Endothelial cell of umbilical vein (primary cell): ENCODE data around the gene ZBTB33. TPM values are rescaled to one million over a fixed set of nuclear protein-coding genes. Genes with fewer than 3 reads are reported as not detected.

Experiments used
- BruUV-seq: library from RNA; stranded (reverse); fragments of 400-500 nt; replicated peaks from 2 replicates; lab custom pipeline; 2021; lab: Mats Ljungman, UMichigan
- CTCF ChIA-PET: fragments of 300-600, 350-600 bp; sonication (Branson Sonifier 250); formaldehyde crosslinking; loops from one replicate; lab custom pipeline; 2021; ENCODE audit warnings: antibody characterized with exemption, inconsistent platforms; lab: Charles Lee
- POLR2A ChIA-PET: fragments of 300-600, 350-600 bp; sonication (Branson Sonifier 250); formaldehyde crosslinking; loops from one replicate; lab custom pipeline; 2021; ENCODE audit warnings: antibody characterized with exemption, inconsistent platforms; lab: Charles Lee
- DNase-seq: peaks from one replicate; pipeline ENCODE4 v3.0.0-alpha.2; 2011; ENCODE audit warnings: low read depth, low spot score
- FAIRE-seq: peaks from 2 replicates; lab custom pipeline; 2011; peaks lifted over from hg19 to GRCh38; lab: Jason Lieb, UNC
- H2AFZ ChIP-seq: 2 replicates; pipeline ENCODE4 v1.6.0; 2012; ENCODE audit warnings: low read depth, low read length, control low read depth, inconsistent platforms
- H3K27ac ChIP-seq: 2 replicates; pipeline ENCODE4 v1.5.1; 2011; ENCODE audit warnings: low read depth, mild to moderate bottlenecking, control low read depth, low read length, moderate library complexity; ENCODE audit not compliant: insufficient read depth
- H3K27me3 ChIP-seq, 2 experiments: 2 replicates each; pipeline versions ENCODE4 v1.6.0 to v1.6.1; 2011; ENCODE audit warnings: low read length in 2 of 2, mixed read lengths in 1 of 2; ENCODE audit not compliant: control insufficient read depth in 2 of 2, insufficient read depth in 2 of 2
- H3K36me3 ChIP-seq, 2 experiments: 2 replicates in 1 of 2; 3 replicates in 1 of 2; pipeline ENCODE4 v1.5.1; 2011; ENCODE audit warnings: low read length in 2 of 2, mild to moderate bottlenecking in 1 of 2, moderate library complexity in 1 of 2; ENCODE audit not compliant: control insufficient read depth in 2 of 2, insufficient read depth in 2 of 2; ENCODE audit errors: extremely low read depth in 1 of 2
- H3K4me1 ChIP-seq: 3 replicates; pipeline ENCODE4 v1.5.1; 2011; ENCODE audit warnings: mild to moderate bottlenecking, low read length; ENCODE audit not compliant: control insufficient read depth, insufficient read depth; ENCODE audit errors: extremely low read depth
- H3K4me2 ChIP-seq: 2 replicates; pipeline ENCODE4 v1.6.1; 2011; ENCODE audit warnings: low read length, control low read depth, mixed read lengths; ENCODE audit not compliant: insufficient read depth
- H3K4me3 ChIP-seq, 3 experiments: fragments of 200-600 bp in 1 of 3; sonication (generic), shearing (Covaris generic) in 1 of 3; replicated peaks in 1 of 3; 2 replicates each; pipeline ENCODE4 v1.5.1; 2011 to 2016; ENCODE audit warnings: control low read depth in 3 of 3, low read length in 3 of 3, mild to moderate bottlenecking in 2 of 3, inconsistent platforms in 1 of 3, low read depth in 1 of 3, moderate library complexity in 1 of 3; ENCODE audit not compliant: insufficient read depth in 1 of 3
- H3K79me2 ChIP-seq: 2 replicates; pipeline ENCODE4 v1.6.0; 2012; ENCODE audit warnings: low read length, inconsistent platforms; ENCODE audit not compliant: control insufficient read depth, insufficient read depth
- H3K9ac ChIP-seq: replicated peaks from 2 replicates; pipeline ENCODE3; 2011; ENCODE audit warnings: low read length, control low read depth; ENCODE audit not compliant: insufficient read depth; ENCODE audit errors: extremely low read depth
- H3K9me1 ChIP-seq: replicated peaks from 3 replicates; pipeline ENCODE4 v1.6.0; 2011; ENCODE audit warnings: mild to moderate bottlenecking, low read length; ENCODE audit not compliant: control insufficient read depth, insufficient read depth; ENCODE audit errors: extremely low read depth
- H3K9me3 ChIP-seq: replicated peaks from 2 replicates; pipeline ENCODE4 v1.5.1; 2012; ENCODE audit warnings: low read length, inconsistent platforms; ENCODE audit not compliant: control insufficient read depth, insufficient read depth
- H4K20me1 ChIP-seq: replicated peaks from 2 replicates; pipeline ENCODE3; 2011; ENCODE audit warnings: mild to moderate bottlenecking, low read length; ENCODE audit not compliant: control insufficient read depth, insufficient read depth; ENCODE audit errors: extremely low read depth
- EZH2 ChIP-seq: IDR thresholded peaks from 2 replicates; pipeline ENCODE4 v1.6.1; 2012; ENCODE audit warnings: borderline replicate concordance, low read depth, mild to moderate bottlenecking, moderate library complexity, low read length, inconsistent platforms; ENCODE audit not compliant: severe bottlenecking
- FOS ChIP-seq: IDR thresholded peaks from 2 replicates; pipeline ENCODE4 v1.6.1; 2011; ENCODE audit warnings: mild to moderate bottlenecking, low read length, moderate library complexity, borderline replicate concordance; ENCODE audit not compliant: insufficient read depth
- GATA2 ChIP-seq: IDR thresholded peaks from 2 replicates; pipeline ENCODE4 v1.7.0; 2011; ENCODE audit warnings: low read depth, mild to moderate bottlenecking, moderate library complexity, mixed read lengths, low read length; ENCODE audit not compliant: insufficient read length, insufficient read depth
- JUN ChIP-seq: IDR thresholded peaks from 2 replicates; pipeline ENCODE4 v1.6.1; 2011; ENCODE audit warnings: borderline replicate concordance, low read depth; ENCODE audit not compliant: insufficient read length, insufficient read depth
- MYC ChIP-seq: IDR thresholded peaks from one replicate; pipeline ENCODE4 v1.6.1; 2011; ENCODE audit warnings: mild to moderate bottlenecking, low read depth, low read length
- POLR2A ChIP-seq: IDR thresholded peaks from 2 replicates; pipeline ENCODE4 v1.6.1; 2012; ENCODE audit warnings: low read depth, mild to moderate bottlenecking, control low read depth, low read length
- POLR2AphosphoS5 ChIP-seq: IDR thresholded peaks from 2 replicates; pipeline ENCODE4 v1.6.1; 2012; ENCODE audit warnings: low read depth, mild to moderate bottlenecking, control low read depth, low read length, moderate library complexity; ENCODE audit not compliant: insufficient read depth
- dilution Hi-C: fragments of 300-500 bp; cut with MboI; formaldehyde crosslinking; loops from one replicate; pipeline ENCODE4 v1.15.0; 2019; ENCODE audit warnings: low sequenced_read_pairs; ENCODE audit not compliant: extremely low pct_ligation_motif_present
- intact Hi-C: fragments of 100-400 bp; cut with micrococcal nuclease; formaldehyde crosslinking; loops from one replicate; pipeline ENCODE4 v1.10.0; 2022
- polyA plus RNA-seq, 4 experiments: library from polyadenylated mRNA; depleted of rRNA in 3 of 4; stranded (reverse) in 3 of 4; unstranded in 1 of 4; fragments of >200 nt; gene quantifications; 2 replicates each; pipeline versions ENCODE4 v1.2.1 to v1.2.3, GENCODE V29; 2011 to 2012; ENCODE audit warnings: missing spikeins in 1 of 4
- total RNA-seq: library from RNA; stranded (reverse); gene quantifications from 2 replicates; pipeline ENCODE4 v1.2.3, GENCODE V29; 2021
- TF ChIP-seq, protein P1 (sequence below), 2 donors: IDR thresholded peaks; 1 replicate in 1 of 2; 2 replicates in 1 of 2; pipeline ENCODE4 v1.5.1; 2011; ENCODE audit warnings: low read length in 2 of 2, mild to moderate bottlenecking in 2 of 2, moderate library complexity in 2 of 2, control low read depth in 1 of 2, inconsistent platforms in 1 of 2, low read depth in 1 of 2; ENCODE audit not compliant: insufficient read depth in 1 of 2; ENCODE audit errors: extremely low read depth in 1 of 2
- TF ChIP-seq, protein P2 (sequence below): IDR thresholded peaks from 2 replicates; pipeline ENCODE4 v1.6.1; 2011; ENCODE audit not compliant: insufficient read depth, insufficient read length

ZBTB33 gene
- total and polyA plus RNA-seq, 2 donors (not counting 3 experiments of a cell fraction or from before 2014, with no cell fraction given), result 3.7 to 16.3 TPM

DNA sequence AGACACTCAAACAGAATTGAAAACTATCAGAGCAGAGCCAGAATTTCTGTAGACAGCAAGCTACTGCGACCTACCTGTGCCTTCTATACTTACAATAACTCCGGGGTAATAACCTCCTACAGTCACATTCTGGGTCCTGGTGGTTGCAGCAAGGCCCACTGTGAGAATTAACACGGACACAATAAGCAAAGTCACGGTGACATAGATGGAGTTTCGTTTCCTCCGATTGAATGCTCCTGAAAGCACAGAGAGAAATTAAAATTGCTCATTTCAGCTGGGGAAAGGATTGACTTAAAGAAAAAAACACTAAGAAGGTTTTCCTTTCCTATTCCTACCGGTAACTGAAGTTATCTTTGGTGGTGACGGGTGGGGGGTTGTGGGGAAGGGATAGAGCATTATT lies 53.6 kb downstream of the ZBTB33 start:
- dilution Hi-C loops, result no loop called here
- Histone ChIP-seq H3K4me3 (no peak overlapping the region), H3K36me3 (no peaks in the 10 kb centered on the region), H3K9me3 (no peaks in the 10 kb centered on the region), H3K4me2 (no peak overlapping the region), H3K79me2 (no peaks in the 10 kb centered on the region), H3K27me3 (peaks cover 22 to 24% of the 10 kb centered on the region in 2 experiments), H3K27ac (no peak overlapping the region), H3K9ac (no peak overlapping the region), H2AFZ (no peak overlapping the region), H3K4me1 (no peaks in the 10 kb centered on the region), H3K9me1 (no peaks in the 10 kb centered on the region), H4K20me1 (no peaks in the 10 kb centered on the region)
- intact Hi-C loops, result no loop called here
- POLR2A ChIA-PET, result no interaction called here
- BruUV-seq, result no TSS peak
- TF ChIP-seq FOS (no peak), JUN (no peak), EZH2 (no peak), GATA2 (no peak), POLR2AphosphoS5 (no peak), MYC (no peak), POLR2A (no peak)
- TF ChIP-seq, protein P1, sequence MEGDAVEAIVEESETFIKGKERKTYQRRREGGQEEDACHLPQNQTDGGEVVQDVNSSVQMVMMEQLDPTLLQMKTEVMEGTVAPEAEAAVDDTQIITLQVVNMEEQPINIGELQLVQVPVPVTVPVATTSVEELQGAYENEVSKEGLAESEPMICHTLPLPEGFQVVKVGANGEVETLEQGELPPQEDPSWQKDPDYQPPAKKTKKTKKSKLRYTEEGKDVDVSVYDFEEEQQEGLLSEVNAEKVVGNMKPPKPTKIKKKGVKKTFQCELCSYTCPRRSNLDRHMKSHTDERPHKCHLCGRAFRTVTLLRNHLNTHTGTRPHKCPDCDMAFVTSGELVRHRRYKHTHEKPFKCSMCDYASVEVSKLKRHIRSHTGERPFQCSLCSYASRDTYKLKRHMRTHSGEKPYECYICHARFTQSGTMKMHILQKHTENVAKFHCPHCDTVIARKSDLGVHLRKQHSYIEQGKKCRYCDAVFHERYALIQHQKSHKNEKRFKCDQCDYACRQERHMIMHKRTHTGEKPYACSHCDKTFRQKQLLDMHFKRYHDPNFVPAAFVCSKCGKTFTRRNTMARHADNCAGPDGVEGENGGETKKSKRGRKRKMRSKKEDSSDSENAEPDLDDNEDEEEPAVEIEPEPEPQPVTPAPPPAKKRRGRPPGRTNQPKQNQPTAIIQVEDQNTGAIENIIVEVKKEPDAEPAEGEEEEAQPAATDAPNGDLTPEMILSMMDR (IDR thresholded peaks at IDR 0.05; ENCODE audit: extremely low read depth in 1 of 2, insufficient read depth in 1 of 2, low read depth in 1 of 2, low read length in 2 of 2), result no peak
- TF ChIP-seq, protein P2, sequence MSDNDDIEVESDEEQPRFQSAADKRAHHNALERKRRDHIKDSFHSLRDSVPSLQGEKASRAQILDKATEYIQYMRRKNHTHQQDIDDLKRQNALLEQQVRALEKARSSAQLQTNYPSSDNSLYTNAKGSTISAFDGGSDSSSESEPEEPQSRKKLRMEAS, result no peak
- no peak for DNase-seq
- CTCF ChIA-PET, result no interaction called here
- FAIRE-seq, result no peak
